Uterine smooth muscle cell (primary cell): Measurements from ENCODE around the gene SLC9A3. TPM values are rescaled to one million over a fixed set of nuclear protein-coding genes. Genes with fewer than 3 reads are reported as not detected.

Source experiments
- total RNA-seq: library from RNA; depleted of rRNA; stranded (reverse); fragments of >200 nt; gene quantifications from 2 replicates; pipeline ENCODE4 v1.2.3, GENCODE V29; 2014

Gene SLC9A3
- 0.75 and 1.2 TPM in 2 replicates for total RNA-seq

GRCh38 chr5:524234-524972, at the start of gene SLC9A3:
TSS of gene SLC9A3 (minus strand) at chr5:524449.

DNA sequence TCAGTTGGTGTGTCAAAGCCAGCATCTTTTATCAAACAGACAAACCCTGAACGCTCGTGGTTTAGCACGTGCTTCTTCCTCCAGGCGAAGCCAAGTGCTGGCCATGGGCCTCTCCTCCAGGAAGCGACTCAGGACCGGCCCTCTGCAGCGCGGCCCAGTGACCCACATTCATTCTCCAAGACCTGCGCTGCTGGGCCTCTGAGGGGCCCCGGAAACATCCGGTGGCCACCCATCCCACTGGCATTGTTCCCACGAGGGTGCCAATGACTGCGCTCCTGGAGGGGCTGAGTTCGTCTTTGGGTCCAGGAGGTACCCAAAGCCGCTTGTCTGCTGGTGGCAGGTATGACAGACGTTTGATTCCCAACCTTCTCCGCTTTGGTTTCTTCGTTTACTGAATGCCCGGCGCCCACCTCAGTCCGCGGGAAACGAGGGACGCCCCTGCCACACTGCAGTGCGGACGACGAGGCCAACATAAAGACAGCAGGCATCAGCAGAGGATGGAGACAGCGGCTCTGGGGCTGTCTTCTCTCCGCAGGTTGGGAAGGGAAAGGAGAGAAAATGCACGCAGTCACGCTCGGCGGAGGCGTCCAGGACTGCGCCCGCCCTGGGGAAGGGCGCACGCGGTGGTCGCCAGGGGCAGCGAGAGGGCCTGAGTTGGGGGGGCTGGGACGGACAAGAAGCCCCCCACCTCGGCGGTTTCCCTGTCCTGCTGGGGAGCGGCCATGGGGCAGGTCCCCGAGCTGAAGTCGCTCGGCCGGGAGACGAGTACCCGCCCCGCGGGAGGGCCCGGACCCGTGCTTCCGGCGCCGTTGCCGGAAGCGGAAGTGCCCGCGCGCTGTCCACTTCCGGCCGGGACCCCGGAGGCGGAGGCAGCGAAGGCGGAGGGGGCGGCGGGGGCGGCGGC, 81.7 kb downstream of the SLC9A3 start, which contains the start of gene EXOC3:
TSS of gene EXOC3 (plus strand) at position 842 of the 904 bp plus-strand sequence. CDS start 3,030 bp downstream, outside the sequence.

Other genes starting within 250 kb of the SLC9A3 start
- 26.7 and 28.0 TPM in 2 replicates for gene AHRR, start 202.7 kb downstream of the SLC9A3 start, total RNA-seq
- gene EXOC3, start 81.3 kb downstream of the SLC9A3 start, total RNA-seq = 47.7 and 48.8 TPM in 2 replicates
- gene CEP72, start 87.9 kb upstream of the SLC9A3 start, total RNA-seq = 5.6 and 8.4 TPM in 2 replicates
- 0.22 and 0.25 TPM in 2 replicates for gene TPPP, start 168.9 kb upstream of the SLC9A3 start, total RNA-seq